GM08714 (cell line): ENCODE results near the gene SLC16A5.
"Not testable (repeated sequence)": the region's sequence is repeated elsewhere in the genome, so short reads cannot be mapped to it uniquely, and the experiment has no call there.

Source experiments
- H3K4me3 ChIP-seq: fragments of 200-500 bp; sonication (Bioruptor generic); 2 replicates; pipeline ENCODE4 v1.5.1; 2014; ENCODE audit warnings: mild to moderate bottlenecking, low read length, inconsistent platforms
- ZNF274 ChIP-seq: IDR thresholded peaks from 2 replicates; pipeline ENCODE4 v1.6.1; 2012; ENCODE audit warnings: mild to moderate bottlenecking, low read depth, low read length

Gene SLC16A5

DNA sequence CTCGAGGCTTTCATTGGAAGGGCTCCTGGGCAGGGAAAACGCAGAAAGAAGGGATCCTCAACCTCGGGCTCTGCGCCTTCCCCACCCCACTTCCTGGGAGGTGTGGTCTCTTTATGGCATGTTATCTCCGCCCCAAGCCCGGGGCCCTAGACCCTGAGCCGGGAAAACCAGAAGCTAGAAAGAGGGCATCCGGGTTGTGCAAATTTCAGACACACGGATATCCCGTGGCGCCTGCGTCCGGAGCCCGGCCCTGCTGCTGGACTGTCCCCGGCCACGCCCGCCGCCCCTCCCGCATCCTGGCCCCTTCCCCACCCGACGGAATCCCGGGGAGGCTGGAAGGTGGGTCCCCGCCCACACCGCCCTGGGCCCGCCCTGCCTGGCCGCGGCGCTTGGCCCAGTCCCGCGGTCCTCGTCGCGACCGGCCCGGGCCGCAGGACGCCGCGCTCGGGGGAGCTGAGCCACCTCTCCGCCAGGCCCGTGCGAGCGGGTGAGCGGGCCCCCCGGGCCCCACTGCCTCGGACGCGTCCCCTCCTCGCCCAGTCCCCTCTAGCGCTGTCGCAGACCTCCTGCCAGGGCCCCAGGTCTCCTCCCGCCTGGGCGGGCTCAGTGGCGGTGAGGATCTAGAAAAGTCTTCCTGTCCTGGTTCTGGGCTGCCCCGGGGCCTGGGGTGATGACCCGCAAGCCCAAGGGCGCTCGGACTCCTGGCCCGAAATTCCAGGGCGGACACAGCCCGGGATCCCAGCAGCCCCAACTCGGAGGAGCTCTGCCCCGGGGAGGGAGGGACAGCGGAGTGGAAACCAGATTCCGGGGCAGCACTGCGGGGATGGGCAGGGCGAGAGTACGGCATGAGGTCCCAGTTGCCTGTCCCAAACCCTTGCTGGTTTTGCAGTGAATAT lies at the start of gene SLC16A5:
Gene SLC16A5 (plus strand): TSS at position 397 of the 896 bp plus-strand sequence. CDS start 5,683 bp downstream, outside the sequence.
- peak within 1 kb of the TSS; percentile 45; the same call in 1 of the 2 replicates for H3K4me3 ChIP-seq
- no peak for TF ChIP-seq ZNF274

DNA sequence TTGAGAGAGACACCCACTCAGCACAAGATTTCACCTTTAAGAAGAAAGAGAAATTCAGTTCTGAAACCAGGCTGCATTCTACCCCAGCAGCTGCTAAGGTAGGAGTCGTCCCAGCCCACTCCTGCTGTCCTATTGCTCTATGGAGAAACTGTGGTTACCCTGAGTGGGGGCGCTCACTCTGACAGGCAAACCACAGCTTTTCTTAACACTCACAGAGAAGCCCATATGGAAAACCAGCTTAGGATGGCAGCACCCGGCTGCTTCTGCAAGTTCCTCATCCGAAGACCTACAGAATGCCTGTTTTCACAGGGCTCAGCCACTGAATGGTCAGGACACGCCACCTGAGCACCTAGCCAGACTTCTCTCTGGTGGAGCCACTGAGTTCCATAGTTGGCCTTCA lies 48.5 kb upstream of the SLC16A5 start:
- no peak for TF ChIP-seq ZNF274
- H3K4me3 ChIP-seq: no peak overlapping the region

DNA sequence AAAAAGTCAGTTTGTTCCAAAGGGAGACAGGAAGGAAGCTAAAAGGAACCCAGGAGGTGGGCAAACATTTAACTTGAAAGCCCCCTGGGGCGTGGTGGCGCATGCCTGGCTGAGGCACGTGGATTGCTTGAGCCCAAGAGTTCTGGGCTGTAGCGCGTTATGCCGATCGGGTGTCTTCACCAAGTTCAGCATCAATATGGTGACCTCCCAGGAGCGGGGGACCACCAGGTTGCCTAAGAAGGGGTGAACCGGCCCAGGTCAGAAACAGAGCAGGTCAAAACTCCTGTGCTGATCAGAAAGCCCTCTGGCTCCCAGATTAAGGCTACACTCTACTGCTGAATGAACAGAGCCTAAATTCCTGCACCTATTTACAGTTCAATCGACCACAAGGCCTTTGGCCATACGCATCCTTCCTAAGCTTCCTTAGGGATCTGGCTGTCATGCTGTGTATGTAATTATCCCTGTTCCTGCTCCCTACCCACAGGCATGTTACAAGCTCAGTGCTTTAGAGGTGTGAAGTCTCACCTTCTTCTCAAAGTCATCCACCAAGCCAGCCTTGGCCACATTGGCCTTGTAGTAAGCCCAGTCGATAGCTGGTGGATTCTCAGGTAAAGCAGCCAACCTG lies 46.0 kb upstream of the SLC16A5 start:
- TF ChIP-seq ZNF274: no peak
- no peak overlapping the region for H3K4me3 ChIP-seq

DNA sequence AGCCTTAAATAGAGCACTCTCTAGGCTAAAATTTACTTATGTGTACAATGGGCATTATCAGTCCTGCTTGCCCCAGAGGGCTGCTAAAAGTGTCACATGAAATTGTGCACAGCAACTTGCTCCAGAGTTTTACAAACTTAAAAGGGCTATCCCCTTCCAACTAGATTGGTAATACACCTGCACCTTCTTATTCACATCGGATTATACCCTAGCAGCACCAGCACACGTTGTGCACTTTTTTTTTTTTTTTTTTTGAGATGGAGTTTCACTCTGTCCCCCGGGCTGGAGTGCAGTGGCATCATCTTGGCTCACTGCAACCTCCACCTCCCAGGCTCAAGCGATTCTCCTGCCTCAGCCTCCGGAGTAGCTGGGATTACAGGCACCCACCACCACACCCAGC lies 44.0 kb upstream of the SLC16A5 start:
- not testable (repeated sequence) for H3K4me3 ChIP-seq

GRCh38 chr17:75044716-75045115 lies 43.0 kb upstream of the SLC16A5 start:
- no peak for TF ChIP-seq ZNF274
- no peak overlapping the region for H3K4me3 ChIP-seq

GRCh38 chr17:75045946-75046406 lies 41.8 kb upstream of the SLC16A5 start:
- H3K4me3 ChIP-seq: peak overlapping the region; percentile 87

DNA sequence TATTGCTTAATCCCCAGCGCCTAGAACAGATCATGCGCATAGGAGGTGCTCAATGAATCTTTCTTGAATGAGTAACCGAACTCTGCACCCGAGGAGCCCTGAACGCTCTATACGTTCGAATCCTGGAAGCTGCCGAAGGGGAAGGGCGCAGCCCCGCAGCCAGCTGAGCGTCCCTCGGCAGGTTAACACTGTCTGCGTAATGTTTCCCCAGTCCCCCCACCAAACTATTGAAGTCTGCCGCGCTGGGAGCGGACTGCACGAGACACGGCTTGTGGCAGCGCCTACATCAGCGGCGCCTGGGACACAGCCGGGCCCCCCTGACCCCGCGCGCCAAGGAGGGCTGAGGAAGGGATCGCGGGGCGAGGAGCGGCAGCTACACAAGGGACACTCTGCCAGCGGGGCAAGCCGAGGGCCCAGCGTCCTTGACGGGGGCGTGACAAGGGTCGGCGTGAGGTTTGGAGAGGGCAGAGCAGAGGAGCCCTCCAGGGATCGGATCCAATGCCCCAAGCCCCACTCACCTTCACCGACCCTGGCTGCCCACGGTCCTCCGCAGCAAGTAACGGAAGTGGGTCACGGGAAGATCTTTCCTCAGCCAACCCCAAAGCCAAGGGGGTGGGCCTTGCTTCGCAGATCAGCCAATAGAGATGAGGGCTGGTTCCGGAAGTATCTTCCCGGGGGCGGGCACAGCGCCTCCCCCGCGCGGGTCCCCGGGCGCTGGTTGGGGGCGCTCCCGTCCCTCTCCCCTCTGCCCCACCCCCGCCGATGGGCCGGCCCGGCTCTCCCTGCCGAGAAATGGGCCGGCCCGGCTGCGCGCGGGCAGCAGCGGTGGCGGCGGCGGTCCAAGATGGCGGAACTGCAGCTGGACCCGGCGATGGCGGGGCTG lies 41.1 kb upstream of the SLC16A5 start, which contains the start of the genes ATP5PD and KCTD2:
Gene ATP5PD (minus strand): TSS at position 563 of the 883 bp plus-strand sequence. CDS start 4,319 bp downstream, outside the sequence.
Gene KCTD2 (plus strand): TSS at position 819 of the 883 bp plus-strand sequence. CDS start 26 bp downstream, at position 845.
- no peak for TF ChIP-seq ZNF274

DNA sequence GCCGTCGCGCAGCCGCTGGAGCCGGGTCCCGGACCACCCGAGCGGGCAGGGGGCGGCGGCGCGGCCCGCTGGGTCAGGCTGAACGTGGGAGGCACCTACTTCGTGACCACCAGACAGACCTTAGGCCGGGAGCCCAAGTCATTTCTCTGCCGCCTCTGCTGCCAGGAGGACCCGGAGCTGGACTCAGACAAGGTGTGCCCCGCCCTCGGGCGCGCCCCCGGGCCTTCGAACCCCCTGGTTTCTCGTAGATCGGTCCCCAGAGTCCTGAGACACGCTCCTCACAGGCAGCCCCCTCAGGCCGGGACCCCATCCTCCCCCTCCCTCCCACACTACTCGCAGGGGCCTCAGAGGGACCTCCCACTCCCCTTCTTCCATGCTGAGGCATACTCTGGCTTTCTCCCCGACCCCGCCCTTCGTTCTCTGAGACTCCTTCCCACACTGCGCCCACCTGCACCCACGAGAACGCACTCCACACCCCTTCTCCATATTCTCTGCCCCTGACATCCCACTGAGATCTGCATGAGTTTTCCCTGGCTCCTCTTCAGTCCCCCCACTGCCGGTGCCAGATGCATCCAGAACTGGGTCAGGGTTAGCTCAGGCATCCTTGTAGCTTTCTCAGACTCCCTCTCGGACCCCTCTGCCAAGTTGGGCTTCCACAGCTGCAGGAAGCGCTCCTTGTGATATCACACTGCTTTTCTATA lies 40.2 kb upstream of the SLC16A5 start:
- H3K4me3 ChIP-seq: peak overlapping the region; percentile 78
- no peak for TF ChIP-seq ZNF274

More for the DNA sequence above, 41.1 kb upstream of the SLC16A5 start, which contains the start of the genes ATP5PD and KCTD2:
- peak within 1 kb of the TSS; percentile 87 for H3K4me3 ChIP-seq

DNA sequence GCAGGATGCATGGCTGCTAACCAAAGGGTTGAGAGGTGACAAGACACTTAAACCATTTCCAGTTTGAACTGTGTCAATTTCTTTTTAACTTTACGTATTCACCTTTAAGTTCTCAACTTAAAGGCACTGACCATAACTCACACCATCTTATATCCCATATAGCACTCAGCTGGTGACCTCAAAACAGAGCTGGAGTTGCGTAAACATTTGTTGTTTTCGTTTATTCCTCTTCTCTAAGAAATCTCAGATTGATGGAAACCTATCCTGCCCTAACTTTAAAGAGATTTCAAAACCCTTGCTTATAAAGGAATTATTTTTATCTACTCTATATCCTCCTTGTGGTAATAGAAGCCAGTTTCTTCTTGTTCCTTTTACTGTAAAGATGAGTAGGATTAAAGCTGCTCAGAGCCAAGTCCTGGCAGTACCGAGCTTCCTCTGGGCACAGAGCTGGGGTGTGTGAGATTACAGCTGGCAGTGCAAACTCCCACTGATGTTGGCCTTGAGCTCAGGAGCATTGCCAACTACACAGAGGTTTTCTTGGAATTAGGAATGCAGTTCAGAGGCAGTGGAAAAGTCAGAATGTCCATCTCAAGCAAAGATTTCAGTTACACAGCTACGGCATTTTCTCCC lies 39.4 kb upstream of the SLC16A5 start:
- H3K4me3 ChIP-seq: peak overlapping the region; percentile 78
- no peak for TF ChIP-seq ZNF274

- H3K4me3 ChIP-seq: no peak overlapping the region
- TF ChIP-seq ZNF274: no peak
These were observed 38.7 kb upstream of the SLC16A5 start for GRCh38 chr17:75049057-75049456.

DNA sequence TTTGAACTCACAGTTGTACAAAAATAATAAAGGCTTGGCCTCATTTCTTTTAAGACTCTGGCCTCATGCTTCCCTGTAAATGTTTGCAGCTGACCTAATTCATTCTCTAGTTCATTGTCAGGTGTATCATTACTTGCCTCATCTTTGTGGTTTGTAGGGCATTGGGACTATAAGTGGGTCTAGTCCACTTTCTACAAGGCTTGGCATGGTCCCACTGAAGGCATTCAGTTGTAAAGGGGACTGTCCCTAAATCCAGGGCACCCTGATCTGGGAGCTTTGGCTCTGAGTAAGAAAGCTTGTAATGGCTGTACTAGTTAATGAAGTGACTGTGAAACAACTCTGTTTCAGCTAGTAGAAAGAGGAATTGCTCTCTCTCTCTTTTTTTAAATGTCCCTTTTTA lies 38.0 kb upstream of the SLC16A5 start:
- no peak for TF ChIP-seq ZNF274

GRCh38 chr17:75051941-75052340 lies 35.8 kb upstream of the SLC16A5 start:
- no peak for TF ChIP-seq ZNF274
- no peak overlapping the region for H3K4me3 ChIP-seq

More for the DNA sequence above, 38.0 kb upstream of the SLC16A5 start:
- H3K4me3 ChIP-seq: no peak overlapping the region
